Nephron progenitor cell (in vitro differentiated cells): ENCODE results near the gene DNAJC22.

Source experiments
- DNase-seq: peaks from one replicate; pipeline ENCODE4 v3.0.0; 2021
- H3K27ac Mint-ChIP-seq: 2 replicates; pipeline ENCODE4 v1.8.0; 2021; ENCODE audit warnings: mild to moderate bottlenecking, moderate library complexity, mixed read lengths
- H3K27me3 Mint-ChIP-seq: 2 replicates; pipeline ENCODE4 v1.8.0; 2021; ENCODE audit warnings: mild to moderate bottlenecking, low read depth, mixed read lengths; ENCODE audit not compliant: poor library complexity
- H3K36me3 Mint-ChIP-seq: 2 replicates; pipeline ENCODE4 v1.8.0; 2021; ENCODE audit warnings: low read depth, mixed read lengths
- H3K4me1 Mint-ChIP-seq: 2 replicates; pipeline ENCODE4 v1.8.0; 2021; ENCODE audit warnings: mixed read lengths
- H3K4me3 Mint-ChIP-seq: 2 replicates; pipeline ENCODE4 v1.8.0; 2021; ENCODE audit warnings: mild to moderate bottlenecking, moderate library complexity, mixed read lengths
- H3K9me3 Mint-ChIP-seq: 2 replicates; pipeline ENCODE4 v1.8.0; 2021; ENCODE audit warnings: mild to moderate bottlenecking, moderate library complexity, mixed read lengths
- TF ChIP-seq, protein P1 (sequence below): fragments of 200-600 bp; sonication (generic); IDR thresholded peaks from 2 replicates; pipeline ENCODE4 v1.5.0; 2021; ENCODE audit warnings: antibody characterized with exemption

Gene DNAJC22

DNA sequence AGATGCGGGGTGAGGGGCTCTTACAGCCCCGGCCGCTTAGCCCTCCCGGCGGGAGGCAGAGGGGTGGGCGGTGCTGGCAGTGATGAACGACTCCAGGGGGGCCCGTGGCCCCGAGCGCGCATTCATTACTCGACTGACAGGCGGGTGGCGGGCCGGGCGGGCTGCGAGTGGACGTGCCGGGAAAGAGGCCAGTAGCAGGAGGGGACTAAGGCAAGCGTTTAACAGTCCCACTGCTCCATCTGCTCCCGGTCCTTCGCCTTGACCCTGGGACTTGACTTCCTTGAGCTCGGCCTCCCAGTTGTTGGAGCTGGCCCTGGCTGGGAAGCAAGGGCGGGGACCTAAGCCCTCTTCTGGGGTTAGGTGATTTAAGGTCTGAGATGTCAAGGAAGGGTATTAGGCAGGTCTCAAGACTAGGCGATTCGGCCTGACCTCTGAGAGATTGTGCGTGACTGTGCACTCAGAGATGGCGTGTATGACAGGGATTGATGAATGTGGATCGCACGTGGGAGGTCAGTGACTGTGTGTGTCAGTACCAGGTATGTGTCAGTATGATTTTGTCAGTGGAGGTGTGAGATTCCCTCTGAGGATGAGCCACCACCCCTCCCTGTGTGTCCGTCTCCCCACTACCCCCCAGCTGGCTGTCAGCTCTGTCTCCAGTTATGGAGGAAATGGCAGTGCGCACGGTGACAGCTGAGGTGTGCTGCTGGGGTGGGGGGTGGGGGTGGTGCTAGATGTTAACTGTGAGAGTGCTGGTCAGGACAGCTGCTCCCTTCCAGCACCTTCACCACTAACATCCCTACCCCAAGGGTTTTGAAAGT, 3.6 kb upstream of the DNAJC22 start:
- Mint-ChIP-seq H3K4me3 (peak overlapping the region; percentile 77), H3K9me3 (no peaks in the 10 kb centered on the region), H3K36me3 (no peaks in the 10 kb centered on the region), H3K27me3 (peaks cover 88% of the 10 kb centered on the region), H3K4me1 (peaks cover 80% of the 10 kb centered on the region), H3K27ac (peak overlapping the region; percentile 89)
- TF ChIP-seq, protein P1, sequence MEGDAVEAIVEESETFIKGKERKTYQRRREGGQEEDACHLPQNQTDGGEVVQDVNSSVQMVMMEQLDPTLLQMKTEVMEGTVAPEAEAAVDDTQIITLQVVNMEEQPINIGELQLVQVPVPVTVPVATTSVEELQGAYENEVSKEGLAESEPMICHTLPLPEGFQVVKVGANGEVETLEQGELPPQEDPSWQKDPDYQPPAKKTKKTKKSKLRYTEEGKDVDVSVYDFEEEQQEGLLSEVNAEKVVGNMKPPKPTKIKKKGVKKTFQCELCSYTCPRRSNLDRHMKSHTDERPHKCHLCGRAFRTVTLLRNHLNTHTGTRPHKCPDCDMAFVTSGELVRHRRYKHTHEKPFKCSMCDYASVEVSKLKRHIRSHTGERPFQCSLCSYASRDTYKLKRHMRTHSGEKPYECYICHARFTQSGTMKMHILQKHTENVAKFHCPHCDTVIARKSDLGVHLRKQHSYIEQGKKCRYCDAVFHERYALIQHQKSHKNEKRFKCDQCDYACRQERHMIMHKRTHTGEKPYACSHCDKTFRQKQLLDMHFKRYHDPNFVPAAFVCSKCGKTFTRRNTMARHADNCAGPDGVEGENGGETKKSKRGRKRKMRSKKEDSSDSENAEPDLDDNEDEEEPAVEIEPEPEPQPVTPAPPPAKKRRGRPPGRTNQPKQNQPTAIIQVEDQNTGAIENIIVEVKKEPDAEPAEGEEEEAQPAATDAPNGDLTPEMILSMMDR, result no peak
- peak; percentile 82 for DNase-seq

DNA sequence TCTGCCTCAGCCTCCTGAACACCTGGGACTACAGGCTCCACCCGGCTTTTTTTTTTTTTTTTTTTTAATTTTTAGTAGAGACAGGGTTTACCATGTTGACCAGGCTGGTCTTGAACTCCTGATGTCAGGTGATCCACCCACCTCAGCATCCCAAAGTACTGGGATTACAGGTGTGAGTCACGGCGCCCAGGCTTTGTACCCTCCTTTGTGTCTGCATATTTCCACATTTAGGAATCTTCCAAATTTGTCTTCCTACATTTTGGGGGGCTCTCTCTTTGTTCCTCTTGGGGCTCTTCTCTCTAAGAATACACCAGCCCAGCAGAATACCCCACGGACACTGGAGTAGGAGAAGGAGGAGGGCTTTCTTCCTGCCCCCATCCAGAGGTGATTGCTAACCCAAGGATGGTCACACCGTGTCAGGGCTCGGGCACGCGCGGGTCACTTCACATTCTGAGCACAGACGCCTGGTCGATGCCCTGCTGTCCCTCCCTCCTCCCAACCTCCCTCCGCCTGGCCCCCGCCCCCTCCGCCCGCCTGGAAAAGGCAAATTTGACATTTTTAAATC, 2.1 kb upstream of the DNAJC22 start:
- DNase-seq, result no peak
- H3K27me3 Mint-ChIP-seq, result peaks cover 88% of the 10 kb centered on the region
- H3K4me1 Mint-ChIP-seq, result peaks cover 71% of the 10 kb centered on the region
- TF ChIP-seq, protein P1, result no peak
- no peaks in the 10 kb centered on the region for H3K36me3 Mint-ChIP-seq
- peak overlapping the region; percentile 45 for H3K4me3 Mint-ChIP-seq
- H3K9me3 Mint-ChIP-seq, result no peaks in the 10 kb centered on the region
- H3K27ac Mint-ChIP-seq, result no peak overlapping the region

DNA sequence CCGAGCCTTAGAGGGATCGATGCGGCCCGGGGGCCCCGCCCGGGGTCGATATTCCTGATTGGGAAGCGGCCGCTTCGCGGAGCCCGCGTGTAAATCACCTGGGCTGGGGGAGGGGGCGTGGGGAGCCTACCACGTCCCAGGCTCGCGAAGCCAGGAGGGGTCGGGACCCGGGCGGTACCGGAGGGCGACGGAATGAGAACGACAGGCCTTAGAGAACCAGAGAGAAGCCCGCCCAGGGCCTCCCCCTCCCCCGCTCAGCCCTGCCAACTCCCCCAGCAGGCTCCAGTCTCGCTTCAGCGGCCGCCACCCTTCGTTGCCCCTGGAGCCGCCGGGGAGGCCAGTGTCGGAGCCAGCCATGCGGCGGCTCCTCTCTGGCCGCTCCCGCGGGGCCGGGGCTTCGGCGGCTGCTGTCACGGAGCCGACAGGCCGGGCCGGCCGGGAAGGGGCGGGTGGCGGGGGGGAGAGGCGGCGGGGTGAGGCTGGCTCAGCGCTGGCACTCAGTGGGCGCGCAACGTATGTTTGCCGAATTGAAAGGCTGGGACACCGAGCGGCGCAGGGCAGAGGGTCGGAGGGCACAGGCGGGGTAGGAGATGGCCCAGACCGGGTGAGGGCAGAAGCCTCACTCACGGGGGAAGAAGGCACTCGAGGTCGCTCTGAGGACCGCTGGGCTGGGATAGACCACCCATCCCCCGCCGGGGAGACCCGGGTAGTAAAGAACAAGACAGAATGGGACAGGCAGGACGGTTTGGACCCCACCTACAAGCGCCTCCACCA, 1.4 kb upstream of the DNAJC22 start:
- H3K4me1 Mint-ChIP-seq, result peaks cover 64% of the 10 kb centered on the region
- no peaks in the 10 kb centered on the region for H3K9me3 Mint-ChIP-seq
- TF ChIP-seq, protein P1, result no peak
- H3K27me3 Mint-ChIP-seq, result peaks cover 88% of the 10 kb centered on the region
- DNase-seq, result peak; percentile 88
- H3K36me3 Mint-ChIP-seq, result no peaks in the 10 kb centered on the region
- no peak overlapping the region for H3K27ac Mint-ChIP-seq
- H3K4me3 Mint-ChIP-seq, result peak overlapping the region; percentile 78

DNA sequence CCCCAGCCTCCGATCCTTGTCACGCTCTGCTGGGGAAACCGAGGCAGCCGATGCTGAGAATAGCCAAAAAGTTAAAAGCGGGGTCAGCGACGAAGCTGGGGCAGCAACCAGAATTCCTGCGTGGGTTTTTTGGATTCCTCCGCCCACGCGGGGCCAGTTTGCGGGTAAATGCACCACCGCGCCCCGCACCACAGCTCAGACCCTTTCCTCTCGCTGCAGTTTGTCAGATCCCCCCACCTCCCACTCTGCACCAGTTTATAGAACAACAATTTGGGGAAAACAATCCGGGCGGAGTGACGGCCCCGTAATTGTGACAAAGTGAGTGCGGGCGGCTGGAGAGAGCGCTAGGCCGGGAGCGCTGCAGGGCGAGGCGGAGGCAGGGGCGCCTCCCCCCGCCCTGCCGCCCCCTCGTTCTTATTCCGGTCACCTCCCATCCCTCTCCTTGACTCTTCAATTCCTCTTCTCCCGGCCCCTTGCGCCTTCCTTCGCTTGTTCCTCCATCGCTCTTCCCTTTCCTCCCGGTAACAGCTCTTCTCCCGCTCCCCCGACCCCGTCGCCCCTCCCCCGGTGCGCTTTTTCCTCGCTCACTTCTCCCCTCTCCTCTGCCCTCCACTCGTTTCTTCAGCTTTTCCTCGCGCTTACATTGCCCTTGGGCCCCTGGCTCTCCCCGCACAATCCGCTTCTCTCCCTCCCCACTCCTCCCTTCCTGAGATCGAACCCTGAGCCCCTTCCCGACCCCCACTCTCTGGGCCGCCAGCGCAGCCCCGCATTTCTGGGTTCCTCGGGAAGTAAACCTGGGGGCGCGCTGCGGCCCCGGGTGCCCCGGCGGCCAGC, 646 bp upstream of the DNAJC22 start:
- H3K4me3 Mint-ChIP-seq, result peak overlapping the region; percentile 78
- no peak overlapping the region for H3K27ac Mint-ChIP-seq
- H3K36me3 Mint-ChIP-seq, result no peaks in the 10 kb centered on the region
- H3K27me3 Mint-ChIP-seq, result peaks cover 88% of the 10 kb centered on the region
- H3K9me3 Mint-ChIP-seq, result no peaks in the 10 kb centered on the region
- TF ChIP-seq, protein P1, result no peak
- H3K4me1 Mint-ChIP-seq, result peaks cover 56% of the 10 kb centered on the region
- peak; percentile 50 for DNase-seq

DNA sequence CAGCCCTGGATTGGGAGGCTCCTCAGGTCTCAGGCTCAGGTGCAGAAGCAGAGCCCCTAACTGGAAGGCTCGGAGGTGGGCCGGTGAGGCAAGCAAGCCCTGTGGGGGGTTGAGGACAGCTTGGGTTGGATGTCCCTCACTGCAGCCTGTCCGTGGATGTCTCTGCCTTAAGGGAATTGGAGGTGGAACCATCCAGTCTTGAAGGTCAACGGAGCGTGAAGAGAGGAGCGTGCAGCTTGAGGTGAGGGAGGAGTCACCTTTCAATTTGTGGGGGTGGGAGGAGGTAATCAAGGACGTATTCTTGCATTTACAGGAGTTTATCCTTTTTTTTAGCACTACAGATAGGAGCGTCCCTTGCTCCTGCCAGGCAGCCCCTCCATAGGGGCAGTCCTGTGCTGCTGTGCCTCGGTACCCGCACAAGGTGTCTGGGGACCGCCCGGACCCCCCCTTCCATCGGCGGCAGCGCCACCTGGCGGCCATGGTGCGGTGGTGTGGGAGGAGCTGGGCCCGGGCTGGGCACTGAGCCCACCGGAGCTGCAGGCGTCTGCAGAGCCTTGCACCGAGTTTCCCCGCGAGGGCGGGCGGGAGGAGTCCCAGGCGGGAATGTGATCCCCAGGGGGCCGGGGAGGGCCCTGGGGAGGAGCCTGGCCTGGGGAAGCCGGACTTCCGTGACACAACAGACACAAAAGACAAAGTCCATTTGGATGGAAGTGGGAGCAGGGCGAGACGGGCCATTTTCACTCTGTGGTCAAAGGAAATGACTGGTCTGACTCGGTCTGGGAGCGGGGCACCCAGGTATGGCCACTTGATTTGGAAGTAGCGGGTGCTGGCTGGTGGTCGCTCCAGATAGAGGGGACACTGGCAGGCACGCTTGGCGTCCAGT, 864 bp downstream of the DNAJC22 start:
- peaks cover 92% of the 10 kb centered on the region for H3K27me3 Mint-ChIP-seq
- DNase-seq, result peak; percentile 90
- H3K27ac Mint-ChIP-seq, result no peak overlapping the region
- peak overlapping the region; percentile 78 for H3K4me3 Mint-ChIP-seq
- H3K4me1 Mint-ChIP-seq, result peaks cover 51% of the 10 kb centered on the region
- no peaks in the 10 kb centered on the region for H3K36me3 Mint-ChIP-seq
- TF ChIP-seq, protein P1, result peak; percentile 98
- no peaks in the 10 kb centered on the region for H3K9me3 Mint-ChIP-seq
